Measurements from ENCODE around the gene ERFL.

The ERFL gene

GRCh38 chr19:41928221-41928683 lies at the start of gene ERFL:
Gene ERFL (minus strand): TSS chr19:41928449. CDS start chr19:41912919, 15,530 bp downstream.
- H3K4me1 Mint-ChIP-seq (ENCODE audit: low read depth), result peaks cover 34% of the 10 kb centered on the region
- peak within 1 kb of the TSS; percentile 88 for H3K4me3 Mint-ChIP-seq
- H3K36me3 Mint-ChIP-seq, result peaks cover 1% of the 10 kb centered on the region
- H3K27ac Mint-ChIP-seq, result peak within 1 kb of the TSS; percentile 74
- H3K27me3 Mint-ChIP-seq, result no peaks in the 10 kb centered on the region
- no peaks in the 10 kb centered on the region for H3K9me3 Mint-ChIP-seq (ENCODE audit: low read depth)

- Mint-ChIP-seq H3K9me3 (ENCODE audit: low read depth) (no peaks in the 10 kb centered on the region), H3K36me3 (peaks cover 4% of the 10 kb centered on the region), H3K27ac (no peak overlapping the region), H3K4me1 (ENCODE audit: low read depth) (no peaks in the 10 kb centered on the region), H3K4me3 (no peak overlapping the region), H3K27me3 (no peaks in the 10 kb centered on the region)
Observed at GRCh38 chr19:41977916-41978315, 49.7 kb upstream of the ERFL start.

DNA sequence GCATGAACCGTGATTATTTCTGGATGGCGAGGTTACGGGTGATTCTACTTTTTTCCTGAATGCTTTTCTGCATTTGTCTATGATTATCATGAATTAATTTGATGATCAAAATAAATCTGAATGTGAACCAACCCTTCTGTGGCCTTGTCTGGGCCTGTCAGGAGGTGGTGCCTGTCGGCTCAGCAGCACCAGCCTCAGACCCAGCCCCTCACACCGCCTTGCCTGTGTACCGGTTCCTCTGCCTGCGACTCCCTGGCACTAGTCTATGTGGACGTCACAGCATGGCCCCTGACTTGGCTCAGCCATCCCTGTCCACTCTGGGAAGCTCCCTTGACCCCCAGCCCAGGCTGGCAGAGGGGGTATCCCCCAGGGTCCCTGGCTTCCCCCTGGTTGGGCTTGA lies 46.4 kb upstream of the ERFL start:
- peaks cover 6% of the 10 kb centered on the region for H3K36me3 Mint-ChIP-seq
- H3K4me1 Mint-ChIP-seq (ENCODE audit: low read depth), result no peaks in the 10 kb centered on the region
- no peak overlapping the region for H3K4me3 Mint-ChIP-seq
- no peaks in the 10 kb centered on the region for H3K9me3 Mint-ChIP-seq (ENCODE audit: low read depth)
- H3K27ac Mint-ChIP-seq, result no peak overlapping the region
- H3K27me3 Mint-ChIP-seq, result no peaks in the 10 kb centered on the region

DNA sequence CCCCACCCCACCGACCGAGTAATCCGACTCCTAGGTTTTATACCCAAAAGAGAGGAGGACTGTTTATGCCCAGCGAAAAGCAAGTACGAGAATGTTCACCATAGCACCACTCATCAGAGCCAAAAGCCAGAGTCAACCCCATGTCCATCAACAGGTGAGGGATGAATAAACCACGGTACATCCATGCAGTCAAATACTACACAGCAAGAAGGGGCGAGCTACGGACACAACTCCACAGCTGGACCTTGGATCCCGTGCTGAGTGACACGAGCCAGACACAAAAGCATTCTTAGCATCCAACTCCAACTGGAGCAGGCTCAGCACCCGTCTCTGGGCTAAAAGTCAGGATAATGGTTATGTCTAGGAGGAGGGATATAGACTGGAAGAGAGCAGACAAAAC lies 43.1 kb upstream of the ERFL start:
- H3K9me3 Mint-ChIP-seq (ENCODE audit: low read depth), result no peaks in the 10 kb centered on the region

GRCh38 chr19:41969772-41970458 lies 41.7 kb upstream of the ERFL start:
- H3K4me1 Mint-ChIP-seq (ENCODE audit: low read depth), result peaks cover 1% of the 10 kb centered on the region
- H3K4me3 Mint-ChIP-seq, result no peak overlapping the region
- no peak overlapping the region for H3K27ac Mint-ChIP-seq
- H3K9me3 Mint-ChIP-seq (ENCODE audit: low read depth), result no peaks in the 10 kb centered on the region
- no peaks in the 10 kb centered on the region for H3K27me3 Mint-ChIP-seq
- peaks cover 6% of the 10 kb centered on the region for H3K36me3 Mint-ChIP-seq

More for the DNA sequence above, 43.1 kb upstream of the ERFL start:
- no peaks in the 10 kb centered on the region for H3K4me1 Mint-ChIP-seq (ENCODE audit: low read depth)
- H3K27me3 Mint-ChIP-seq, result no peaks in the 10 kb centered on the region
- no peak overlapping the region for H3K27ac Mint-ChIP-seq
- peaks cover 6% of the 10 kb centered on the region for H3K36me3 Mint-ChIP-seq
- no peak overlapping the region for H3K4me3 Mint-ChIP-seq

DNA sequence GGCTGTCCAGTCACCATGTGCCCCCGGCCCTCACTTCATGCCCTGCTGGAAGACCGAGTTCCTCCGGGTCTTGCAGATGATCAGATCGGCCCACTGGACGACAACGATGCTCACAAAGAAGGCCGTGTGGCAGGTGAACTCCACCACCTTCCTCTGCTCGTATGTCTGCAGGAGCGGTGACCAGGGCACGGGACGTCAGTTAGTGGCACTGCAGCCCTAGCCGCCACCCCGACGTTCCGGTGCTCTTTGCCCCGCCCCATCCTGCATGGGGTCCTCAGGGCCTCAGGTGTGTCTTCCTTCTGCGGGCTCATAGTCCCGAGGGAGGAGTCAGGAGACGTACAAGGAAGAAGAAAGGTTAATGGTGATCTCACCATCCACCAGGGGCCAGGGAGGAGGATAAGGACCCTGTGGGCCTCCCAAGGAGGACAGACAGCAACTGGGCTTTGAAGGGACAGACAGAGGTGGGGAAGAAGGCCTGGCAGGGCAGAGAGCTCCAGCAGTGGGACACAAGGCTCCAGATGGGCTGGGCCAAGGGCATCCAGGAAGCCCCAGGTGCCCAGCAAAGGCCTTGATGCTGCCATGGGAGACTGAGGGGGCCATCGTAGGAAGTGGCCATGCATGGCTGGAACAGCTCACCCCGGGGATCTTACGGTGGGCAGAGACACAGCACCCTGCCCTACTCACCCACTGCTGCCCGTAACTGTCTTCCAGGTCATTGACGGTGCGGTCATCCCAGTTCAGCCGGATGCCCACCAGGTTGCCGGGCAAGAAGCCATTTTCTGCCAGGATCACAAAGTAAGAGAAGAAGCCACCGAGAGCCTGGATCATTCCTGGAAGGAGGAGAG lies 40.7 kb upstream of the ERFL start:
- Mint-ChIP-seq H3K4me1 (ENCODE audit: low read depth) (peaks cover 1% of the 10 kb centered on the region), H3K4me3 (no peak overlapping the region), H3K36me3 (peaks cover 4% of the 10 kb centered on the region), H3K9me3 (ENCODE audit: low read depth) (no peaks in the 10 kb centered on the region), H3K27ac (no peak overlapping the region), H3K27me3 (no peaks in the 10 kb centered on the region)

GRCh38 chr19:41967054-41967783 lies 39.0 kb upstream of the ERFL start:
- Mint-ChIP-seq H3K4me1 (ENCODE audit: low read depth) (peaks cover 1% of the 10 kb centered on the region), H3K4me3 (no peak overlapping the region), H3K27ac (no peak overlapping the region), H3K36me3 (peaks cover 4% of the 10 kb centered on the region), H3K27me3 (no peaks in the 10 kb centered on the region), H3K9me3 (ENCODE audit: low read depth) (no peaks in the 10 kb centered on the region)

DNA sequence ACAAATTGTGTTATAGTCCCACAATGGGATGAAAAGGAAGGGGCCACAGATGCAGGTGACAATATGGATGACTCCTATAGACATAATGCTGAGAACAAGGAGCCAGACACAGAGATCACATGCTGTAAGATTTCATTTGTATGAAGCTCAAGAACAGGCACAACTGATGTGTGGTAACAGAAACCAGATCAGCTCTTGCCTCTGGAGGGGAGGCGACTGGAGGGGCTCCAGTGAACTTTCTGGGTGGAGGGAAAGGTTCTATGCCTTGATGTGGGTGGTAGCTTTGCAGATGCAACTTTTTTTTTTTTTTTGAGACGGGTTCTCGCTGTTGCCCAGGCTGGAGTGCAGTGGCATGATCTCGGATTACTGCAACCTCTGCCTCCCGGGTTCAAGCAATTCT lies 36.9 kb upstream of the ERFL start:
- no peaks in the 10 kb centered on the region for H3K27me3 Mint-ChIP-seq
- no peak overlapping the region for H3K27ac Mint-ChIP-seq
- H3K36me3 Mint-ChIP-seq, result peaks cover 2% of the 10 kb centered on the region
- no peak overlapping the region for H3K4me3 Mint-ChIP-seq
- H3K9me3 Mint-ChIP-seq (ENCODE audit: low read depth), result no peaks in the 10 kb centered on the region
- H3K4me1 Mint-ChIP-seq (ENCODE audit: low read depth), result peaks cover 1% of the 10 kb centered on the region

DNA sequence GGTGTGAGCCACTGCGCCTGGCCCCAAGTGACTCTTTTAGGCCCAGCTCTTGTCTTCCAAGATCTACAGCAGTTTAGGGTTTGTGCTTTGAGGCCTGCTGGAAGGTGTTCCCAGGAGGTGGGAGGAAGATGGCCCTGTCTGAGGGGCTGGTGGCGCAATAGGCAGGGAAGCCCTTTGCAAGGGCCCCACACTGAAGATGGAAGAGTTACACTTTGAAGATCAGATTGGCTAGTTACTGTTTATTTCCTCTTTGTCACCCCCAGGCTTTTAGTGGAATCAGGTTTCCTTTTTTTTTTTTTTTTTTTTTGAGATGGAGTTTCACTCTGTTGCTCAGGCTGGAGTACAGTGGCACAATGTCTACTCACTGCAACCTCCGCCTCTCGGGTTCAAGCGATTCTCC lies 32.7 kb upstream of the ERFL start:
- Mint-ChIP-seq H3K4me1 (ENCODE audit: low read depth) (peaks cover 17% of the 10 kb centered on the region), H3K27ac (no peak overlapping the region), H3K36me3 (no peaks in the 10 kb centered on the region), H3K27me3 (no peaks in the 10 kb centered on the region), H3K4me3 (no peak overlapping the region), H3K9me3 (ENCODE audit: low read depth) (no peaks in the 10 kb centered on the region)

DNA sequence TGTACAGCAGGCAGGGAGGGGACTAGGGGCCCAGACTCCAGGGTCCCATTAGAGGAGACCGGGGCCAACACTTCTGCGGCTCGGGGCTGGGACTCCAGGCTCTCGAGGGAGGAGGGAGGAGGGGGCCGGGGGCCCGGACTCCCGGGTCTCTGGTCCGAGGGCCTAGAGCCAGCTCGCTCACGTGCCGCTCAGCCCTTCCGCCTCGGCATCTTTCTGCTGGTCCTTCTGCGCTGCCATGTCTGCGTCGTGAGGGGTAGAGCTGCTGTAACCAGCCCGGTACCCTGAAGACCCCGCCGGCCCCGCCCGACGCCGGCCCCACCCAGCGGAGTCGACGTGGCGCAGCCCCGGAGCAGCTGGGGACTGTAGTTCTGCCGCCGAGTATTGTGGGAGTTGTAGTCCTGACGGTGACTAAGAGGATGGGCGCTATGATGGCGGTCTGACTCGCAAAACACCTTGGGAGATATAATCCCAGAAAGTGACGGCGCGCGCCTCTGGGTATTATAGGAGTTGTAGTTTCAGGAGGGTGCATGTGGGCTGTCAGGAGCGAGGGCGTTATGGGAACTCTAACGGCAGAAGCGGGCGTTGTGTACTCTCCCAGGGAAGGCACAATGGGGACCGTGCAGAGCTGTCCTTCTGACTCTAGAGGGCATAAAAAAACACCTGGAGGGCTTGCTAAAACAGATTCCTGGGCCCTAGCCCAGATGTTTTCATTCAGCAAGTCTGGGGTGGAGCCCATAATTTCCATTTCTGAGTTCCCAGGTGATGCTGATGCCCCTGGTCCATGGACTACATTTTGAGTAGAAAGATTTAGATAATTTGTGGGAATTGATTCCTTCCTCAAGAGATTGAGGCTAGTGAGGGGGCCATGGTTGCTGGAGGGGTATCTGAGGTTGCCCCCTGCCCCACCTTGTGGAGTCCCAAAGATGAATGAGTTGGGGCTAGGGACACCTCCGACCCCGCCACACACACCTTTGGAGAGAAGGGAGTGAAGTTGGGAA lies 31.1 kb upstream of the ERFL start, which contains the start of gene RABAC1:
Gene RABAC1 (minus strand): TSS at position 266 of the 998 bp plus-strand sequence. CDS start 29 bp downstream, at position 237.
- Mint-ChIP-seq H3K36me3 (no peaks in the 10 kb centered on the region), H3K4me3 (peak within 1 kb of the TSS; percentile 98), H3K27ac (peak within 1 kb of the TSS; percentile 97), H3K27me3 (no peaks in the 10 kb centered on the region), H3K9me3 (ENCODE audit: low read depth) (no peaks in the 10 kb centered on the region), H3K4me1 (ENCODE audit: low read depth) (peaks cover 16% of the 10 kb centered on the region)

- Mint-ChIP-seq H3K27me3 (no peaks in the 10 kb centered on the region), H3K27ac (peak overlapping the region; percentile 71), H3K4me1 (ENCODE audit: low read depth) (peaks cover 16% of the 10 kb centered on the region), H3K4me3 (peak overlapping the region; percentile 98), H3K36me3 (no peaks in the 10 kb centered on the region), H3K9me3 (ENCODE audit: low read depth) (no peaks in the 10 kb centered on the region)
Observed at GRCh38 chr19:41958367-41959055, 30.3 kb upstream of the ERFL start.

GRCh38 chr19:41957838-41958366 lies 29.7 kb upstream of the ERFL start:
- Mint-ChIP-seq H3K27ac (peak overlapping the region; percentile 71), H3K9me3 (ENCODE audit: low read depth) (no peaks in the 10 kb centered on the region), H3K36me3 (no peaks in the 10 kb centered on the region), H3K4me1 (ENCODE audit: low read depth) (peaks cover 16% of the 10 kb centered on the region), H3K4me3 (peak overlapping the region; percentile 98), H3K27me3 (no peaks in the 10 kb centered on the region)

DNA sequence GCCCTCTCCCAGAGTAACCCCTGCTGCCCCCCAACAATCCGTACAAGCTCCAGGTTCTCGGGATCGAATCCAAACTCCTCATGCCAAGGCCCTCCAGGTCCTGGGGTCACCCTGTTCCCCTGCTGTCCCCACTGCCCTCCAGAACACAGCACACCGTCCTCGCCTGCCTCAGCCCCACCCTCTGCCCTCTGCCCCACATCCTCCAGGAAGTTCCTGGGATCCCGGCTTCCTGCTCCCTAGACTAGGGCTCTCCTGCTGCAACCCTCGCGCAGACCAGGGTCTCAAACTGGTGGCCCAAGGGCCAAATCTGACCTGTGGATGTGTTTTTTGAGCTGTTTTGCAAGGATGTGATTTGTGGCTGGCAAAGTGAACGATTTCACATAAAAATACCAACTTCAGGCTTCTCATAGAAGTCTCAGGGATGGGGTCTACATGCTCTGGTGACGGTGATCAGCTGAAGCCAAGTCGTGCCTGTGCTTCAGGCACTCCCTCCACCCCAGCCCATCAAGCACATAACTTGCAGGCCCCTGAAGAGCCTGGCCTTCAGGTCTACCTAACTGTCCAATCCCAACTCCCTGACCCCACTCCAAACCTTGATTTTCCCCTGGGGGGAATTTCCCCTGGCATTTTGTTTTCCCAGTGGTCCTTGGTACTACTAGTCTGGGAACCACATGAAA lies 29.1 kb upstream of the ERFL start:
- H3K4me3 Mint-ChIP-seq, result peak overlapping the region; percentile 98
- H3K27ac Mint-ChIP-seq, result peak overlapping the region; percentile 71
- H3K9me3 Mint-ChIP-seq (ENCODE audit: low read depth), result no peaks in the 10 kb centered on the region
- no peaks in the 10 kb centered on the region for H3K36me3 Mint-ChIP-seq
- no peaks in the 10 kb centered on the region for H3K27me3 Mint-ChIP-seq
- peaks cover 16% of the 10 kb centered on the region for H3K4me1 Mint-ChIP-seq (ENCODE audit: low read depth)

All from activated naive CD8-positive, alpha-beta T cell (primary cell).